OCI-LY1 (cell line): ENCODE measurements around the gene BCAR1.

ENCODE experiments used
- EZH2 ChIP-seq: fragments of 200-600 bp; sonication (generic), shearing (Covaris generic); IDR thresholded peaks from 2 replicates; pipeline ENCODE4 v1.8.0; 2017; ENCODE audit warnings: borderline replicate concordance, mixed run types, mild to moderate bottlenecking, antibody characterized with exemption, low read length, moderate library complexity, mixed read lengths
- TF ChIP-seq, protein P1 (sequence below): fragments of 200-600 bp; sonication (generic), shearing (Covaris generic); IDR thresholded peaks from 2 replicates; pipeline ENCODE4 v1.5.1; 2017; ENCODE audit warnings: mild to moderate bottlenecking, antibody characterized with exemption, low read length, moderate library complexity, mixed read lengths

DNA sequence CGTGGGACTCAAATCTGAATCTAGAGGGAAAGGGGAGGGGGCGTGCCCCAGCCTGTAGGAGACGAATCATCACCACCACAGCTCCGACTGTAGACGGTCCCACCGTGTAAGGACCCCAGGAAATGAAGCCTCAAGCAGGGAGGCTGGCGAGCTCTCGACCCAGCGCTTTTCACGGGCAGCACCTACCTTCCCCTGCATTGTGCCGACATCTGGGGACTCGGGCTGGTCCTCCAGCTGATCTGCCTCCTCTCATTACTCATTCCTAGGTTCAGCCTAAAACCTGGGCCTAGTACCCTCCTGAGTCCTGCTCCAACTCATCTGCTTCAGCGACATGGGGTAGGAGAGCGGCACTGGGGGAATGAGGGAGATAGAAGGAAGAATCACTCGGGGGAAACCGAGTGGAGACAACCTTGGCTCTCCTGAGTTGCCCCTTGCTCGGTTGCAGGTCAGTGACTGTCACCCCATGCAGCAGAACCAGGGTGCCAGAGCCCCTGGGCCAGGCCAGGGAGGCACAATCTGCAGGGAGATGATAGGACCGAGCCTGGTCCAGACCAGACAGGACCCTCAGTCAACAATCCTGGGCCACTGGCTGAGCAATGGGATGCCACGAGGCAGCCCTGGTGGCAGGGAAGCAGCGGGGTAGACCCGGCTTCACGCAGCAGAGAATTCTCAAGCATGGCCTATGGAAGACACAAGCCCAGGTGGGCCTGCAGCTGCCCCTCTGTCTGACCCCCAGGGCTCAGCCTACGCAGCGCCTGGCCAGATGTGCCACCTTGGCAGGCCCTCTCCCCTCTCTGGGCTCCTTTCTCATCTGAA, 833 bp upstream of the BCAR1 start:
- TF ChIP-seq, protein P1, sequence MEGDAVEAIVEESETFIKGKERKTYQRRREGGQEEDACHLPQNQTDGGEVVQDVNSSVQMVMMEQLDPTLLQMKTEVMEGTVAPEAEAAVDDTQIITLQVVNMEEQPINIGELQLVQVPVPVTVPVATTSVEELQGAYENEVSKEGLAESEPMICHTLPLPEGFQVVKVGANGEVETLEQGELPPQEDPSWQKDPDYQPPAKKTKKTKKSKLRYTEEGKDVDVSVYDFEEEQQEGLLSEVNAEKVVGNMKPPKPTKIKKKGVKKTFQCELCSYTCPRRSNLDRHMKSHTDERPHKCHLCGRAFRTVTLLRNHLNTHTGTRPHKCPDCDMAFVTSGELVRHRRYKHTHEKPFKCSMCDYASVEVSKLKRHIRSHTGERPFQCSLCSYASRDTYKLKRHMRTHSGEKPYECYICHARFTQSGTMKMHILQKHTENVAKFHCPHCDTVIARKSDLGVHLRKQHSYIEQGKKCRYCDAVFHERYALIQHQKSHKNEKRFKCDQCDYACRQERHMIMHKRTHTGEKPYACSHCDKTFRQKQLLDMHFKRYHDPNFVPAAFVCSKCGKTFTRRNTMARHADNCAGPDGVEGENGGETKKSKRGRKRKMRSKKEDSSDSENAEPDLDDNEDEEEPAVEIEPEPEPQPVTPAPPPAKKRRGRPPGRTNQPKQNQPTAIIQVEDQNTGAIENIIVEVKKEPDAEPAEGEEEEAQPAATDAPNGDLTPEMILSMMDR, result no peak
- no peak for TF ChIP-seq EZH2
